OCI-LY7 (cell line): ENCODE results near the gene RPH3AL. TPM values are rescaled to one million over a fixed set of nuclear protein-coding genes. Genes with fewer than 3 reads are reported as not detected.

Source experiments
- BruUV-seq: library from RNA; stranded (reverse); fragments of 400-500 nt; replicated peaks from 2 replicates; lab custom pipeline; 2021; lab: Mats Ljungman, UMichigan
- CTCF ChIA-PET: fragments of 300-600 bp; sonication (Branson Sonifier 250); formaldehyde crosslinking; loops from one replicate; lab custom pipeline; 2022; ENCODE audit warnings: antibody characterized with exemption; ENCODE audit not compliant: unreplicated experiment; lab: Charles Lee
- POLR2A ChIA-PET: fragments of 300-600 bp; sonication (Branson Sonifier 250); formaldehyde crosslinking; loops from one replicate; lab custom pipeline; 2022; ENCODE audit warnings: antibody characterized with exemption; lab: Charles Lee
- DNase-seq: peaks from one replicate; pipeline ENCODE4 v3.0.0-alpha.2; 2015; ENCODE audit warnings: low spot score
- H2AFZ ChIP-seq: fragments of 200-600 bp; sonication (generic), shearing (Covaris generic); 2 replicates; pipeline ENCODE4 v1.6.1; 2014; ENCODE audit warnings: mild to moderate bottlenecking, antibody characterized with exemption, low read length, moderate library complexity
- H3K27ac ChIP-seq: fragments of 200-600 bp; sonication (generic); 2 replicates; pipeline ENCODE4 v1.5.1; 2014; ENCODE audit warnings: mixed run types, low read depth, mild to moderate bottlenecking, moderate library complexity, low read length, inconsistent platforms; ENCODE audit not compliant: poor library complexity, severe bottlenecking
- H3K36me3 ChIP-seq: fragments of 200-600 bp; sonication (generic); 2 replicates; pipeline ENCODE4 v1.6.1; 2014; ENCODE audit warnings: mild to moderate bottlenecking, antibody characterized with exemption, low read length, moderate library complexity, mixed read lengths; ENCODE audit not compliant: insufficient read depth
- H3K4me1 ChIP-seq: fragments of 200-600 bp; sonication (generic); 2 replicates; pipeline ENCODE4 v1.5.1; 2014; ENCODE audit warnings: mild to moderate bottlenecking, low read length; ENCODE audit not compliant: insufficient read depth, poor library complexity, severe bottlenecking
- H3K4me2 ChIP-seq: fragments of 200-600 bp; sonication (generic); 2 replicates; pipeline ENCODE4 v1.6.1; 2014; ENCODE audit warnings: mild to moderate bottlenecking, low read length
- H3K4me3 ChIP-seq: fragments of 200-600 bp; sonication (generic); 2 replicates; pipeline ENCODE4 v1.5.1; 2014; ENCODE audit warnings: mild to moderate bottlenecking, low read depth, low read length; ENCODE audit not compliant: poor library complexity, severe bottlenecking
- H3K79me2 ChIP-seq: fragments of 200-600 bp; sonication (generic); 2 replicates; pipeline ENCODE4 v1.6.1; 2016; ENCODE audit warnings: low read depth, mild to moderate bottlenecking, low read length, moderate library complexity, mixed read lengths; ENCODE audit not compliant: insufficient read depth
- H3K9me2 ChIP-seq: fragments of 200-600 bp; sonication (generic); 2 replicates; pipeline ENCODE4 v1.6.1; 2016; ENCODE audit warnings: mild to moderate bottlenecking, low read length, mixed read lengths; ENCODE audit not compliant: insufficient read depth
- H3K9me3 ChIP-seq: fragments of 200-600 bp; sonication (generic); 2 replicates; pipeline ENCODE4 v1.6.1; 2014; ENCODE audit warnings: mild to moderate bottlenecking, mixed run types, low read length, mixed read lengths
- H4K20me1 ChIP-seq: fragments of 200-600 bp; sonication (generic); 2 replicates; pipeline ENCODE4 v1.6.1; 2014; ENCODE audit warnings: mild to moderate bottlenecking, antibody characterized with exemption, low read length, moderate library complexity, mixed read lengths; ENCODE audit not compliant: insufficient read depth
- EZH2phosphoT487 ChIP-seq: fragments of 200-600 bp; sonication (generic); IDR thresholded peaks from 2 replicates; pipeline ENCODE4 v1.6.1; 2018; ENCODE audit warnings: low read depth, borderline replicate concordance, mild to moderate bottlenecking, mixed run types, antibody characterized with exemption, low read length, moderate library complexity, mixed read lengths
- intact Hi-C: fragments of 100-400 bp; cut with micrococcal nuclease; formaldehyde crosslinking; loops from one replicate; pipeline ENCODE4 v1.10.0; 2022; ENCODE audit not compliant: unreplicated experiment
- total RNA-seq, 2 experiments: library from RNA; depleted of rRNA in 1 of 2; stranded (reverse); fragments of >200 nt in 1 of 2; shearing (Covaris generic) in 1 of 2; gene quantifications; 2 replicates each; pipeline ENCODE4 v1.2.3, GENCODE V29; 2014 to 2022
- TF ChIP-seq, protein P1 (sequence below): fragments of 200-600 bp; sonication (generic); conservative IDR thresholded peaks from 2 replicates; pipeline ENCODE4 v1.5.1; 2014; ENCODE audit warnings: mild to moderate bottlenecking, antibody characterized with exemption, low read length, moderate library complexity, mixed read lengths

The RPH3AL gene
- total RNA-seq, 2 experiments from 2014 or later, result 1.0 to 2.2 TPM

GRCh38 chr17:300881-301280 lies 51.7 kb downstream of the RPH3AL start:
- POLR2A ChIA-PET, result no interaction called here
- TF ChIP-seq EZH2phosphoT487, result no peak
- TF ChIP-seq, protein P1, sequence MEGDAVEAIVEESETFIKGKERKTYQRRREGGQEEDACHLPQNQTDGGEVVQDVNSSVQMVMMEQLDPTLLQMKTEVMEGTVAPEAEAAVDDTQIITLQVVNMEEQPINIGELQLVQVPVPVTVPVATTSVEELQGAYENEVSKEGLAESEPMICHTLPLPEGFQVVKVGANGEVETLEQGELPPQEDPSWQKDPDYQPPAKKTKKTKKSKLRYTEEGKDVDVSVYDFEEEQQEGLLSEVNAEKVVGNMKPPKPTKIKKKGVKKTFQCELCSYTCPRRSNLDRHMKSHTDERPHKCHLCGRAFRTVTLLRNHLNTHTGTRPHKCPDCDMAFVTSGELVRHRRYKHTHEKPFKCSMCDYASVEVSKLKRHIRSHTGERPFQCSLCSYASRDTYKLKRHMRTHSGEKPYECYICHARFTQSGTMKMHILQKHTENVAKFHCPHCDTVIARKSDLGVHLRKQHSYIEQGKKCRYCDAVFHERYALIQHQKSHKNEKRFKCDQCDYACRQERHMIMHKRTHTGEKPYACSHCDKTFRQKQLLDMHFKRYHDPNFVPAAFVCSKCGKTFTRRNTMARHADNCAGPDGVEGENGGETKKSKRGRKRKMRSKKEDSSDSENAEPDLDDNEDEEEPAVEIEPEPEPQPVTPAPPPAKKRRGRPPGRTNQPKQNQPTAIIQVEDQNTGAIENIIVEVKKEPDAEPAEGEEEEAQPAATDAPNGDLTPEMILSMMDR, result no peak
- Histone ChIP-seq H3K4me3 (no peak overlapping the region), H4K20me1 (no peaks in the 10 kb centered on the region), H3K79me2 (no peaks in the 10 kb centered on the region), H2AFZ (no peak overlapping the region), H3K27ac (no peak overlapping the region), H3K9me2 (no peaks in the 10 kb centered on the region), H3K36me3 (no peaks in the 10 kb centered on the region), H3K4me2 (no peak overlapping the region), H3K9me3 (no peaks in the 10 kb centered on the region), H3K4me1 (no peaks in the 10 kb centered on the region)
- CTCF ChIA-PET, result no interaction called here
- intact Hi-C loops, result no loop called here
- DNase-seq, result no peak
- BruUV-seq, result no TSS peak

DNA sequence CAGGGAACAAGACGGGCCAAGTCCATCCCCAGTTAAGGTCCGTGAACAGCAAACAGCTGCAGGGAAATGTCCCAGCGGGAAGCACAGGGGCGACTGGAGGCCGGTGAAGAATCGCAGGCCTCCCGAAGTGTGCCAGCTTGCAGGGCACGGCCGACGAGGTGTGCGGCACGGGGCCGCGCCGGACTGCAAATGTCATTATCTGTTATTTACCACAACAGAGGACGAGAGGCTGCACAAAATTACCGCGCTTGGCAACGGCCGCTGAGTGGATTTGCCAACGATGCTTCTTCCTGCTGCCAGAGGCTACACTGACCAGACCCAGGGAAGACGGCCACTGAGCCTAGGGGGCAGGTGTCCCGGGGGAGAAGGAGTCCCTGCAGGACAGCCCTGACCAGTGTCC lies 53.1 kb downstream of the RPH3AL start:
- ChIA-PET CTCF (no interaction called here), POLR2A (no interaction called here)
- Histone ChIP-seq H3K79me2 (no peaks in the 10 kb centered on the region), H4K20me1 (no peaks in the 10 kb centered on the region), H3K9me2 (no peaks in the 10 kb centered on the region), H3K4me3 (no peak overlapping the region), H3K36me3 (no peaks in the 10 kb centered on the region), H2AFZ (no peak overlapping the region), H3K4me2 (no peak overlapping the region), H3K4me1 (no peaks in the 10 kb centered on the region), H3K27ac (no peak overlapping the region), H3K9me3 (no peaks in the 10 kb centered on the region)
- no TSS peak for BruUV-seq
- no peak for TF ChIP-seq EZH2phosphoT487
- TF ChIP-seq, protein P1, result no peak
- intact Hi-C loops, result no loop called here
- DNase-seq, result no peak

GRCh38 chr17:298791-299450 lies 53.7 kb downstream of the RPH3AL start:
- no TSS peak for BruUV-seq
- no peak for TF ChIP-seq EZH2phosphoT487
- TF ChIP-seq, protein P1, result no peak

More at GRCh38 chr17:298791-299450, 53.7 kb downstream of the RPH3AL start:
- Histone ChIP-seq H4K20me1 (no peaks in the 10 kb centered on the region), H3K4me2 (no peak overlapping the region), H3K36me3 (no peaks in the 10 kb centered on the region), H3K9me2 (no peaks in the 10 kb centered on the region), H3K4me1 (no peaks in the 10 kb centered on the region), H3K9me3 (no peaks in the 10 kb centered on the region), H3K4me3 (no peak overlapping the region), H2AFZ (no peak overlapping the region), H3K79me2 (no peaks in the 10 kb centered on the region), H3K27ac (no peak overlapping the region)
- ChIA-PET CTCF (no interaction called here), POLR2A (no interaction called here)
- intact Hi-C loops, result no loop called here
- DNase-seq, result no peak
